PC-9 (cell line): ENCODE data around the gene TMC2. TPM values are rescaled to one million over a fixed set of nuclear protein-coding genes. Genes with fewer than 3 reads are reported as not detected.

ENCODE experiments used
- BruUV-seq: library from RNA; stranded (reverse); fragments of 400-500 nt; replicated peaks from 2 replicates; lab custom pipeline; 2021; lab: Mats Ljungman, UMichigan
- CTCF ChIA-PET: fragments of 300-600 bp; sonication (Branson Sonifier 250); formaldehyde crosslinking; loops from one replicate; lab custom pipeline; 2022; ENCODE audit warnings: antibody characterized with exemption; lab: Charles Lee
- POLR2A ChIA-PET: fragments of 300-600 bp; sonication (Branson Sonifier 250); formaldehyde crosslinking; loops from one replicate; lab custom pipeline; 2022; ENCODE audit warnings: antibody characterized with exemption; ENCODE audit not compliant: unreplicated experiment; lab: Charles Lee
- DNase-seq, 2 experiments: peaks; one replicate each; pipeline versions ENCODE4 v3.0.0 to v3.0.0-alpha.2; 2015 to 2022; ENCODE audit warnings: mixed read lengths in 1 of 2
- H2AFZ ChIP-seq: fragments of 200-600 bp; sonication (generic); 2 replicates; pipeline ENCODE4 v1.8.1; 2017; ENCODE audit warnings: antibody characterized with exemption
- H3F3A ChIP-seq: fragments of 200-600 bp; sonication (generic); 2 replicates; pipeline ENCODE4 v1.8.1; 2017; ENCODE audit warnings: antibody characterized with exemption, mild to moderate bottlenecking, low read depth; ENCODE audit not compliant: insufficient read depth
- H3K27ac ChIP-seq: fragments of 200-600 bp; sonication (generic); 2 replicates; pipeline ENCODE4 v1.6.1; 2016; ENCODE audit warnings: mixed run types
- H3K27me3 ChIP-seq: fragments of 200-600 bp; sonication (generic); 2 replicates; pipeline ENCODE4 v1.6.1; 2016; ENCODE audit warnings: low read depth, mixed run types; ENCODE audit not compliant: insufficient read depth
- H3K36me3 ChIP-seq: fragments of 200-600 bp; sonication (generic); 2 replicates; pipeline ENCODE4 v1.6.1; 2016; ENCODE audit warnings: low read depth, mixed run types
- H3K4me1 ChIP-seq: fragments of 200-600 bp; sonication (generic); replicated peaks from 2 replicates; pipeline ENCODE4 v1.6.1; 2016; ENCODE audit warnings: mixed run types; ENCODE audit not compliant: insufficient read depth
- H3K4me2 ChIP-seq: fragments of 200-600 bp; sonication (generic); 2 replicates; pipeline ENCODE4 v1.6.1; 2017; ENCODE audit warnings: mixed run types
- H3K4me3 ChIP-seq: fragments of 200-600 bp; sonication (generic); 2 replicates; pipeline ENCODE4 v1.6.1; 2016; ENCODE audit warnings: mixed run types
- H3K79me2 ChIP-seq: fragments of 200-600 bp; sonication (generic); 2 replicates; pipeline ENCODE4 v1.6.1; 2017; ENCODE audit warnings: low read depth, mixed run types
- H3K9me2 ChIP-seq: fragments of 200-600 bp; sonication (generic); 2 replicates; pipeline ENCODE4 v1.8.1; 2017; ENCODE audit warnings: mild to moderate bottlenecking; ENCODE audit not compliant: insufficient read depth
- H3K9me3 ChIP-seq: fragments of 200-600 bp; sonication (generic); 2 replicates; pipeline ENCODE4 v1.8.1; 2016; ENCODE audit warnings: low read depth; ENCODE audit not compliant: insufficient read depth
- H4K20me1 ChIP-seq: fragments of 200-600 bp; sonication (generic); 2 replicates; pipeline ENCODE4 v1.8.1; 2017; ENCODE audit not compliant: insufficient read depth
- CTCF ChIP-seq: fragments of 200-600 bp; sonication (generic); conservative IDR thresholded peaks from 2 replicates; pipeline ENCODE4 v1.6.1; 2017; ENCODE audit warnings: mixed run types, antibody characterized with exemption, mild to moderate bottlenecking, moderate library complexity
- EZH2 ChIP-seq: fragments of 200-600 bp; sonication (generic); IDR thresholded peaks from 2 replicates; pipeline ENCODE4 v1.8.0; 2017; ENCODE audit warnings: antibody characterized with exemption, low read depth
- intact Hi-C: fragments of 100-400 bp; cut with micrococcal nuclease; formaldehyde crosslinking; loops from one replicate; pipeline ENCODE4 v1.10.0; 2022; ENCODE audit not compliant: unreplicated experiment
- total RNA-seq: library from RNA; stranded (reverse); gene quantifications from 2 replicates; pipeline ENCODE4 v1.2.3, GENCODE V29; 2021

TMC2 gene
- total RNA-seq, 1 experiment from 2014 or later, result not detected

DNA sequence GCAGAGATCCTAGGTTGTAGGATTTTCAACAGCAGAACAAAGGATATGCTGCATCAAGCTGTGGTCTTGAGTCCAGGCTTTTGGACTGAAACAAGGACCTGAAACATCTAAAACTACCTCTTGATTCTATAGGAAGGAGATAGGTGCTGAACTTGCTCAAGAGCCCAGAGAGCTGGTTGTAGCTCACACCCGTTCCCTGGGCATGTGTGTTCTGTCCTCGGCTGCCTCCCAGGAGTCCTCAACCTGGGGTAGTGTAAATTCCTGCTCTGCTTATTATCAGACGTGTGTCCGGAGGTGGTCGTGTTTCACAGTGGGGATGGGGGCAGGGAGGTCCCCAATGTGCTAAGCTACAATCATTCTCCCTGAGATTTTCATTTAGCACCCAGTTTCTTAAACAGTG is 120.9 kb downstream of the TMC2 start:
- intact Hi-C loops, result no loop called here
- H3K4me2 ChIP-seq, result no peak overlapping the region
- no peak overlapping the region for H2AFZ ChIP-seq
- H3K9me3 ChIP-seq, result no peaks in the 10 kb centered on the region
- BruUV-seq, result no TSS peak
- TF ChIP-seq EZH2, result no peak
- TF ChIP-seq CTCF, result no peak
- H3K9me2 ChIP-seq, result no peaks in the 10 kb centered on the region
- POLR2A ChIA-PET, result interaction anchor here (0.6 kb wide), 1 partner anchor 221 kb away, joined by 5 read pairs; no protein-coding TSS in a partner anchor
- H4K20me1 ChIP-seq, result peaks cover 52% of the 10 kb centered on the region
- CTCF ChIA-PET, result no interaction called here
- peaks cover 12% of the 10 kb centered on the region for H3K4me1 ChIP-seq
- H3K27ac ChIP-seq, result no peak overlapping the region
- peaks cover 68% of the 10 kb centered on the region for H3F3A ChIP-seq
- no peak for DNase-seq
- H3K27me3 ChIP-seq, result no peaks in the 10 kb centered on the region
- H3K79me2 ChIP-seq, result peaks cover 45% of the 10 kb centered on the region
- H3K4me3 ChIP-seq, result no peak overlapping the region
- peaks cover 64% of the 10 kb centered on the region for H3K36me3 ChIP-seq

DNA sequence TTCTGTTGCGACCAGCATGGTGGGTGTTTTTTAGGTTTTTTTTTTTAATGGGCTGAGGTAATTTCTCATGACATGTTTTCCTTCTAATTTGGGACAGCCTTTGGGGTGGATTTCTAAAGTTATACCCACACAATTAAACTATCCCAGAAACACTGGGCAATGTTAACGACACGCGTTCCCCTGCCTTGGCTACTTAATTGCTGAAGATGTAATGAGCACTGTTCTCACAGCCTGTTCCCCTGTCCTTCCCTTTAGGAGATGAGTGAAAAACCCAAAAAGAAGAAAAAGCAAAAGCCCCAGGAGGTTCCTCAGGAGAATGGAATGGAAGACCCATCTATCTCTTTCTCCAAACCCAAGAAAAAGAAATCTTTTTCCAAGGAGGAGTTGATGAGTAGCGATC is 121.3 kb downstream of the TMC2 start:
- no TSS peak for BruUV-seq
- peaks cover 52% of the 10 kb centered on the region for H4K20me1 ChIP-seq
- TF ChIP-seq EZH2 (no peak), CTCF (no peak)
- peaks cover 68% of the 10 kb centered on the region for H3F3A ChIP-seq
- no peak overlapping the region for H3K4me2 ChIP-seq
- no peak overlapping the region for H3K27ac ChIP-seq
- peaks cover 64% of the 10 kb centered on the region for H3K36me3 ChIP-seq
- CTCF ChIA-PET, result no interaction called here
- H3K79me2 ChIP-seq, result peaks cover 44% of the 10 kb centered on the region
- H3K4me3 ChIP-seq, result no peak overlapping the region
- no peaks in the 10 kb centered on the region for H3K9me3 ChIP-seq
- H3K27me3 ChIP-seq, result no peaks in the 10 kb centered on the region
- intact Hi-C loops, result no loop called here
- H3K4me1 ChIP-seq, result peaks cover 12% of the 10 kb centered on the region
- H3K9me2 ChIP-seq, result no peaks in the 10 kb centered on the region
- POLR2A ChIA-PET, result interaction anchor here (0.6 kb wide), 1 partner anchor 221 kb away, joined by 5 read pairs; no protein-coding TSS in a partner anchor
- no peak for DNase-seq
- H2AFZ ChIP-seq, result no peak overlapping the region

DNA sequence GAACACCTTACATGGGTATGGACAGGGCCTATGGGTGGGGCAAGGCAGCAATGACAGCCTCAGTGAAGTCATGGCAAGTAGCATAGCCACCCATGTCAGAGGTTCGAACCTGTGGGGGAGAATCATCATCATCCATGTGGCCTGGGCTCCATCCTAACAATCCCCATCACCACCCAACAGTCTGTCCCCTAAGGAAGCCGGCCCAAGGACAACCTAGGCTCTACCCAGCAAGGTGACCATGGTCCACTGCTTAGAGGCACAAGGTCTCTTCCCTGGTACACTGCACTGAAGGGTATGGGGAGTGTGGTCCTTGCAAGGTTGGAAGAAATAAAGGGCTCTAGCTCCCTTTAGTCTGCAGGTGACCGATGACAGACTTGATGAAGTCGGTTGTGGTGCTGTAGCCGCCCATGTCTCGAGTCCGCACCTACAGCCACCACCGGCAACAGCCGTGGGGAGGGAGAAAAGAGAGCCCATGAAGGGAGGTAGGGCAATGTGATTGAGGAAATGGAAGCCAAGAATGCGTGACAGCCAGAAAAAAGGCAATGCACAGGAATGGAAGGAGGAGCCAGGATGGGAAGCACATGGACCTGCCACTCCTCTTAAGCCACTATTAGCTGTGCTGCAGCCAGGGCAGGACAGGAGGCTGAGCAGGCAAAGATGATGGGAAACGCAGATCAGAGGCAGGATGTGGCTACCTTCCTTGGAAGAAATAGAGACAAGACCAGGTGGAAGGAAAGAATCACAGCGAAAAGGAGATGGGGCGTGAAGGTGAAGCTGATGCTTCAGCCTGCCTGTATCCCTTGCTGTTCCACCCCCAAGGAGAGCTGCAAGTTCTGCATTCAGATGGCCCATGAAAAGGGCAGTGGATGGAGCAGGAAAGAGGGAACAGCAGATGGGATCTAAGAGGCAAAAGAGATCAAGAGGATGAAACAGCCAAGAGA is 122.3 kb downstream of the TMC2 start:
- no TSS peak for BruUV-seq
- CTCF ChIA-PET, result no interaction called here
- POLR2A ChIA-PET, result no interaction called here

More for the DNA sequence above, 122.3 kb downstream of the TMC2 start:
- H3K79me2 ChIP-seq, result peaks cover 44% of the 10 kb centered on the region
- intact Hi-C loops, result no loop called here
- no peaks in the 10 kb centered on the region for H3K9me3 ChIP-seq
- TF ChIP-seq CTCF (no peak), EZH2 (no peak)
- no peaks in the 10 kb centered on the region for H3K9me2 ChIP-seq
- DNase-seq, result no peak
- H3K27ac ChIP-seq, result no peak overlapping the region
- H3K27me3 ChIP-seq, result no peaks in the 10 kb centered on the region
- peaks cover 62% of the 10 kb centered on the region for H3F3A ChIP-seq
- H3K4me2 ChIP-seq, result no peak overlapping the region
- peaks cover 45% of the 10 kb centered on the region for H4K20me1 ChIP-seq
- H2AFZ ChIP-seq, result no peak overlapping the region
- peaks cover 57% of the 10 kb centered on the region for H3K36me3 ChIP-seq
- H3K4me1 ChIP-seq, result peaks cover 17% of the 10 kb centered on the region
- H3K4me3 ChIP-seq, result no peak overlapping the region
